HL-60 (cell line): Measurements from ENCODE around the gene BABAM1.

ENCODE experiments used
- POLR2AphosphoS5 ChIP-seq: IDR thresholded peaks from 2 replicates; pipeline ENCODE4 v1.6.1; 2012; ENCODE audit warnings: low read depth
- TF ChIP-seq, protein P1 (sequence below): IDR thresholded peaks from one replicate; pipeline ENCODE4 v1.5.1; 2011; ENCODE audit warnings: low read length, control low read depth, inconsistent platforms; ENCODE audit not compliant: insufficient read depth

DNA sequence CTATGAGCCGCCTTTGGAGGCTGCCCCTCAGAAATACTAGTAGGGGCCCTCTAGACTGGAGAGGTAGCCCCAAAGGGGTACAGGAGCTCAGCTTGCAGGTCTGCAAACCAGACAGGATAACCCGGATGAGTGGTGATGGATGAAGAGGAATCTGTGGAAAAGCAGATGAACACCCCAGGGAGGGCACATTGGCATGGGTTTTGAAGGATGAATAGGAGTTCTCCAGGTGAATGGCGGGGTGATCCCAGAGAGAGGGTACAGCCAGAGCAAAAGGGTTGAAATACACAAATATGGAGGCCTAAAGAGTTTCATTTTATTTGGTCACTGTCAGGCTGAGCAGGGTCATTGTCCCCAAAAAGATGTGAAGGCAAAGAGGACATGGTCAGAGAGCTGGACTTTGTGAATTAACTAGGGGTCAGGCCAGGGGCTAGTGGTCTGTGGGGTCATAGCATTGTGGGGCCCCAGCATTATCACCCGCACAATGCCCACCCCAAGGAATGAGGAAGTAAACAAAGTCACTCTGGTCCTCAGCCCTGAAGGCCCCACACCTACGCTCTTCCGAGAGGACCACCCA is 26.3 kb upstream of the BABAM1 start:
- TF ChIP-seq, protein P1, sequence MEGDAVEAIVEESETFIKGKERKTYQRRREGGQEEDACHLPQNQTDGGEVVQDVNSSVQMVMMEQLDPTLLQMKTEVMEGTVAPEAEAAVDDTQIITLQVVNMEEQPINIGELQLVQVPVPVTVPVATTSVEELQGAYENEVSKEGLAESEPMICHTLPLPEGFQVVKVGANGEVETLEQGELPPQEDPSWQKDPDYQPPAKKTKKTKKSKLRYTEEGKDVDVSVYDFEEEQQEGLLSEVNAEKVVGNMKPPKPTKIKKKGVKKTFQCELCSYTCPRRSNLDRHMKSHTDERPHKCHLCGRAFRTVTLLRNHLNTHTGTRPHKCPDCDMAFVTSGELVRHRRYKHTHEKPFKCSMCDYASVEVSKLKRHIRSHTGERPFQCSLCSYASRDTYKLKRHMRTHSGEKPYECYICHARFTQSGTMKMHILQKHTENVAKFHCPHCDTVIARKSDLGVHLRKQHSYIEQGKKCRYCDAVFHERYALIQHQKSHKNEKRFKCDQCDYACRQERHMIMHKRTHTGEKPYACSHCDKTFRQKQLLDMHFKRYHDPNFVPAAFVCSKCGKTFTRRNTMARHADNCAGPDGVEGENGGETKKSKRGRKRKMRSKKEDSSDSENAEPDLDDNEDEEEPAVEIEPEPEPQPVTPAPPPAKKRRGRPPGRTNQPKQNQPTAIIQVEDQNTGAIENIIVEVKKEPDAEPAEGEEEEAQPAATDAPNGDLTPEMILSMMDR: no peak
- TF ChIP-seq POLR2AphosphoS5: no peak
